Right lobe of liver (tissue), 4 donors: ENCODE measurements around the gene MINK1.

Experiments
- CTCF ChIP-seq, 4 donors: fragments of 200-600 bp in 3 of 4; fragments of 450-650 bp in 1 of 4; IDR thresholded peaks; one replicate each; pipeline versions ENCODE4 v1.5.1 to v1.8.0; 2016 to 2022; ENCODE audit warnings: antibody characterized with exemption in 4 of 4, mild to moderate bottlenecking in 2 of 4
- POLR2A ChIP-seq: fragments of 450-650 bp; IDR thresholded peaks from one replicate; pipeline ENCODE4 v1.6.1; 2017; ENCODE audit warnings: antibody characterized with exemption, mild to moderate bottlenecking
- donor health status: DM: no; HTN: no; CAD: no.
- donor health status: DM: no; HTN: no; CAD: no.
- donor health status: DM: no; HTN: yes; CAD: no.

- no peak for TF ChIP-seq CTCF (IDR thresholded peaks at IDR 0.05)
- TF ChIP-seq POLR2A = no peak
Observed at GRCh38 chr17:4942760-4943508, 109.8 kb downstream of the MINK1 start.
